Liver (tissue), 9 donors: ENCODE measurements around the gene ANO7. TPM values are rescaled to one million over a fixed set of nuclear protein-coding genes. Genes with fewer than 3 reads are reported as not detected.

Experiments used
- DNase-seq: peaks from one replicate; pipeline ENCODE4 v3.0.0-alpha.2; 2017; ENCODE audit warnings: low spot score
- H3K27ac ChIP-seq, 2 donors: one replicate each; pipeline ENCODE4 v1.7.0; 2013; ENCODE audit warnings: inconsistent platforms in 2 of 2, low read length in 2 of 2, control low read depth in 1 of 2, low read depth in 1 of 2, mild to moderate bottlenecking in 1 of 2
- H3K27me3 ChIP-seq, 4 donors: one replicate each; pipeline versions ENCODE4 v1.6.1 to v1.7.0; 2013; ENCODE audit warnings: low read length in 3 of 4, inconsistent platforms in 1 of 4, mild to moderate bottlenecking in 1 of 4, moderate library complexity in 1 of 4; ENCODE audit not compliant: control insufficient read depth in 4 of 4, insufficient read depth in 4 of 4
- H3K36me3 ChIP-seq, 4 donors: one replicate each; pipeline versions ENCODE4 v1.6.1 to v1.7.0; 2013; ENCODE audit warnings: low read length in 3 of 4, mild to moderate bottlenecking in 3 of 4, low read depth in 1 of 4, moderate library complexity in 1 of 4; ENCODE audit not compliant: control insufficient read depth in 4 of 4, insufficient read depth in 3 of 4
- H3K4me1 ChIP-seq, 4 donors: one replicate each; pipeline versions ENCODE4 v1.6.1 to v1.7.0; 2013; ENCODE audit warnings: low read length in 3 of 4, mild to moderate bottlenecking in 3 of 4, moderate library complexity in 1 of 4; ENCODE audit not compliant: control insufficient read depth in 4 of 4, insufficient read depth in 4 of 4
- H3K4me3 ChIP-seq, 3 donors: one replicate each; pipeline versions ENCODE4 v1.6.1 to v1.7.0; 2013; ENCODE audit warnings: low read length in 3 of 3, control low read depth in 1 of 3, low read depth in 1 of 3, mild to moderate bottlenecking in 1 of 3
- H3K9ac ChIP-seq, 2 donors: one replicate each; pipeline ENCODE4 v1.7.0; 2013; ENCODE audit warnings: low read length in 2 of 2, mild to moderate bottlenecking in 2 of 2, moderate library complexity in 2 of 2, control low read depth in 1 of 2, low read depth in 1 of 2
- H3K9me3 ChIP-seq, 4 donors: one replicate each; pipeline versions ENCODE4 v1.6.1 to v1.7.0; 2013; ENCODE audit warnings: low read length in 3 of 4; ENCODE audit not compliant: control insufficient read depth in 4 of 4
- EGR1 ChIP-seq, 2 donors: IDR thresholded peaks; 2 replicates each; pipeline ENCODE4 v1.6.1; 2016 to 2018; ENCODE audit warnings: antibody characterized with exemption in 2 of 2, low read depth in 2 of 2
- FOXA1 ChIP-seq: IDR thresholded peaks from 2 replicates; pipeline ENCODE4 v1.6.1; 2016; ENCODE audit warnings: antibody characterized with exemption
- FOXA2 ChIP-seq: IDR thresholded peaks from 2 replicates; pipeline ENCODE4 v1.6.1; 2016; ENCODE audit warnings: antibody characterized with exemption
- GABPA ChIP-seq, 2 donors: IDR thresholded peaks in 1 of 2; conservative IDR thresholded peaks in 1 of 2; 2 replicates each; pipeline ENCODE4 v1.6.1; 2016; ENCODE audit warnings: antibody characterized with exemption in 2 of 2, mild to moderate bottlenecking in 1 of 2, moderate library complexity in 1 of 2
- HNF4A ChIP-seq, 2 donors: conservative IDR thresholded peaks; 2 replicates each; pipeline ENCODE4 v1.6.1; 2016; ENCODE audit warnings: antibody characterized with exemption in 2 of 2, mild to moderate bottlenecking in 2 of 2
- HNF4G ChIP-seq: IDR thresholded peaks from 2 replicates; pipeline ENCODE4 v1.6.1; 2016; ENCODE audit warnings: antibody characterized with exemption
- JUND ChIP-seq, 2 donors: IDR thresholded peaks; 2 replicates each; pipeline ENCODE4 v1.6.1; 2016; ENCODE audit warnings: antibody characterized with exemption in 2 of 2
- NR2F2 ChIP-seq: IDR thresholded peaks from 2 replicates; pipeline ENCODE4 v1.6.1; 2016; ENCODE audit warnings: antibody characterized with exemption
- RAD21 ChIP-seq, 2 donors: IDR thresholded peaks; 2 replicates each; pipeline ENCODE4 v1.6.1; 2016; ENCODE audit warnings: antibody characterized with exemption in 2 of 2, mild to moderate bottlenecking in 2 of 2
- RXRA ChIP-seq, 2 donors: IDR thresholded peaks; 2 replicates each; pipeline ENCODE4 v1.6.1; 2017 to 2018; ENCODE audit warnings: antibody characterized with exemption in 2 of 2, mild to moderate bottlenecking in 1 of 2
- SP1 ChIP-seq: IDR thresholded peaks from 2 replicates; pipeline ENCODE4 v1.6.1; 2018; ENCODE audit warnings: antibody characterized with exemption, mild to moderate bottlenecking
- TAF1 ChIP-seq: conservative IDR thresholded peaks from 2 replicates; pipeline ENCODE4 v1.6.1; 2016; ENCODE audit warnings: antibody characterized with exemption, mild to moderate bottlenecking
- YY1 ChIP-seq: IDR thresholded peaks from 2 replicates; pipeline ENCODE4 v1.6.1; 2016; ENCODE audit warnings: antibody characterized with exemption, mild to moderate bottlenecking
- whole genome bisulfite sequencing: extraction: QIAGEN DNeasy Blood & Tissue Kit; methylation state at CpG from one replicate; pipeline ENCODE4 v1.1.7; 2013; 5-methylcytosine and 5-hydroxymethylcytosine counted together
- polyA plus RNA-seq, 2 donors: library from polyadenylated mRNA; stranded (reverse) in 1 of 2; unstranded in 1 of 2; fragments of 200-250 nt in 1 of 2; fragments of >200 nt in 1 of 2; fragmentation: Nextera tagmentation in 1 of 2; extraction: Ambion mirVana in 1 of 2; gene quantifications; one replicate each; pipeline versions ENCODE4 v1.2.1 to v1.2.3, GENCODE V29; 2013 to 2015
- total RNA-seq, 2 donors: library from RNA; depleted of rRNA; stranded (reverse); fragments of >200 nt; gene quantifications; one replicate each; pipeline ENCODE4 v1.2.3, GENCODE V29; 2014
- TF ChIP-seq, protein P1 (sequence below): IDR thresholded peaks from 2 replicates; pipeline ENCODE4 v1.6.1; 2016; ENCODE audit warnings: antibody characterized with exemption, mild to moderate bottlenecking
- TF ChIP-seq, protein P2 (sequence below): fragments of 150-350 bp; IDR thresholded peaks from 2 replicates; pipeline ENCODE4 v1.5.1; 2017; ENCODE audit warnings: improper control_type of control experiment, low read depth, low read length; ENCODE audit not compliant: missing input control
- TF ChIP-seq, protein P3 (sequence below): IDR thresholded peaks from 2 replicates; pipeline ENCODE4 v1.6.1; 2016; ENCODE audit warnings: antibody characterized with exemption
- TF ChIP-seq, protein P4 (sequence below): IDR thresholded peaks from 2 replicates; pipeline ENCODE4 v1.6.1; 2016; ENCODE audit warnings: antibody characterized with exemption
- TF ChIP-seq, protein P5 (sequence below): IDR thresholded peaks from 2 replicates; pipeline ENCODE4 v1.6.1; 2016; ENCODE audit warnings: antibody characterized with exemption
- donor health status: healthy.
- donor health status: healthy.
- donor health status: healthy.
- donor health status: healthy.
- donor health status: healthy.

Gene ANO7
- total and polyA plus RNA-seq, 4 donors, result 0.25 to 0.70 (median 0.45) TPM

DNA sequence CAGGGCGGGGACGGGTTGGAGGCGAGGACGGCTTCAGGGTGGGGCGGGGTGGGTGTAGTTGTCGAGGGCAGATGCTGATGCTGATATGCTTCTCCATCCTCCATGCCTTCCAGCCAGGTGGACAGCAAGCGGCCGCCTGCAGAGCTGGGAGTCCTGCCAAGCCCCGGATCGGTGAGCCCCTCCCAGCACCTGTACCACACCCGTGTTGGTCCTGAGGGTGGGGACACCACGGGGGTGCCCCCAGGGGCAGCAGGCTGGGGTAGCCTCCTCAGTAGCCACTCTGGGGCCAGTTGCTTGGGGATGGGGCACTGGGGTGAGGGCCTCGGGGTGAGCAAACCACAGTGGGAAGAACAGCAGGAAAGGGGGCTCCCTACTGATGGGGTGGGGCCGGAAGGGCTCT, 2.6 kb downstream of the ANO7 start:
- no peaks in the 10 kb centered on the region for H3K4me1 ChIP-seq
- no peak overlapping the region for H3K9ac ChIP-seq
- no peak overlapping the region for H3K27ac ChIP-seq
- TF ChIP-seq RXRA (IDR thresholded peaks at IDR 0.05), result no peak
- TF ChIP-seq YY1, result no peak
- TF ChIP-seq, protein P1, sequence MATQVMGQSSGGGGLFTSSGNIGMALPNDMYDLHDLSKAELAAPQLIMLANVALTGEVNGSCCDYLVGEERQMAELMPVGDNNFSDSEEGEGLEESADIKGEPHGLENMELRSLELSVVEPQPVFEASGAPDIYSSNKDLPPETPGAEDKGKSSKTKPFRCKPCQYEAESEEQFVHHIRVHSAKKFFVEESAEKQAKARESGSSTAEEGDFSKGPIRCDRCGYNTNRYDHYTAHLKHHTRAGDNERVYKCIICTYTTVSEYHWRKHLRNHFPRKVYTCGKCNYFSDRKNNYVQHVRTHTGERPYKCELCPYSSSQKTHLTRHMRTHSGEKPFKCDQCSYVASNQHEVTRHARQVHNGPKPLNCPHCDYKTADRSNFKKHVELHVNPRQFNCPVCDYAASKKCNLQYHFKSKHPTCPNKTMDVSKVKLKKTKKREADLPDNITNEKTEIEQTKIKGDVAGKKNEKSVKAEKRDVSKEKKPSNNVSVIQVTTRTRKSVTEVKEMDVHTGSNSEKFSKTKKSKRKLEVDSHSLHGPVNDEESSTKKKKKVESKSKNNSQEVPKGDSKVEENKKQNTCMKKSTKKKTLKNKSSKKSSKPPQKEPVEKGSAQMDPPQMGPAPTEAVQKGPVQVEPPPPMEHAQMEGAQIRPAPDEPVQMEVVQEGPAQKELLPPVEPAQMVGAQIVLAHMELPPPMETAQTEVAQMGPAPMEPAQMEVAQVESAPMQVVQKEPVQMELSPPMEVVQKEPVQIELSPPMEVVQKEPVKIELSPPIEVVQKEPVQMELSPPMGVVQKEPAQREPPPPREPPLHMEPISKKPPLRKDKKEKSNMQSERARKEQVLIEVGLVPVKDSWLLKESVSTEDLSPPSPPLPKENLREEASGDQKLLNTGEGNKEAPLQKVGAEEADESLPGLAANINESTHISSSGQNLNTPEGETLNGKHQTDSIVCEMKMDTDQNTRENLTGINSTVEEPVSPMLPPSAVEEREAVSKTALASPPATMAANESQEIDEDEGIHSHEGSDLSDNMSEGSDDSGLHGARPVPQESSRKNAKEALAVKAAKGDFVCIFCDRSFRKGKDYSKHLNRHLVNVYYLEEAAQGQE, result no peak
- no peak for TF ChIP-seq EGR1 (IDR thresholded peaks at IDR 0.05; ENCODE audit: low read depth in 2 of 2)
- no peak for TF ChIP-seq FOXA2
- TF ChIP-seq, protein P2, sequence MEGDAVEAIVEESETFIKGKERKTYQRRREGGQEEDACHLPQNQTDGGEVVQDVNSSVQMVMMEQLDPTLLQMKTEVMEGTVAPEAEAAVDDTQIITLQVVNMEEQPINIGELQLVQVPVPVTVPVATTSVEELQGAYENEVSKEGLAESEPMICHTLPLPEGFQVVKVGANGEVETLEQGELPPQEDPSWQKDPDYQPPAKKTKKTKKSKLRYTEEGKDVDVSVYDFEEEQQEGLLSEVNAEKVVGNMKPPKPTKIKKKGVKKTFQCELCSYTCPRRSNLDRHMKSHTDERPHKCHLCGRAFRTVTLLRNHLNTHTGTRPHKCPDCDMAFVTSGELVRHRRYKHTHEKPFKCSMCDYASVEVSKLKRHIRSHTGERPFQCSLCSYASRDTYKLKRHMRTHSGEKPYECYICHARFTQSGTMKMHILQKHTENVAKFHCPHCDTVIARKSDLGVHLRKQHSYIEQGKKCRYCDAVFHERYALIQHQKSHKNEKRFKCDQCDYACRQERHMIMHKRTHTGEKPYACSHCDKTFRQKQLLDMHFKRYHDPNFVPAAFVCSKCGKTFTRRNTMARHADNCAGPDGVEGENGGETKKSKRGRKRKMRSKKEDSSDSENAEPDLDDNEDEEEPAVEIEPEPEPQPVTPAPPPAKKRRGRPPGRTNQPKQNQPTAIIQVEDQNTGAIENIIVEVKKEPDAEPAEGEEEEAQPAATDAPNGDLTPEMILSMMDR, result no peak
- TF ChIP-seq SP1, result no peak
- TF ChIP-seq, protein P3, sequence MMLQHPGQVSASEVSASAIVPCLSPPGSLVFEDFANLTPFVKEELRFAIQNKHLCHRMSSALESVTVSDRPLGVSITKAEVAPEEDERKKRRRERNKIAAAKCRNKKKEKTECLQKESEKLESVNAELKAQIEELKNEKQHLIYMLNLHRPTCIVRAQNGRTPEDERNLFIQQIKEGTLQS, result no peak
- no peak for TF ChIP-seq JUND (IDR thresholded peaks at IDR 0.05)
- no peak for TF ChIP-seq TAF1
- no peak for TF ChIP-seq RAD21 (IDR thresholded peaks at IDR 0.05)
- no peak for TF ChIP-seq GABPA (IDR thresholded peaks at IDR 0.05 in 1 of 2, conservative IDR thresholded peaks at IDR 0.05 in 1 of 2)
- TF ChIP-seq, protein P4, sequence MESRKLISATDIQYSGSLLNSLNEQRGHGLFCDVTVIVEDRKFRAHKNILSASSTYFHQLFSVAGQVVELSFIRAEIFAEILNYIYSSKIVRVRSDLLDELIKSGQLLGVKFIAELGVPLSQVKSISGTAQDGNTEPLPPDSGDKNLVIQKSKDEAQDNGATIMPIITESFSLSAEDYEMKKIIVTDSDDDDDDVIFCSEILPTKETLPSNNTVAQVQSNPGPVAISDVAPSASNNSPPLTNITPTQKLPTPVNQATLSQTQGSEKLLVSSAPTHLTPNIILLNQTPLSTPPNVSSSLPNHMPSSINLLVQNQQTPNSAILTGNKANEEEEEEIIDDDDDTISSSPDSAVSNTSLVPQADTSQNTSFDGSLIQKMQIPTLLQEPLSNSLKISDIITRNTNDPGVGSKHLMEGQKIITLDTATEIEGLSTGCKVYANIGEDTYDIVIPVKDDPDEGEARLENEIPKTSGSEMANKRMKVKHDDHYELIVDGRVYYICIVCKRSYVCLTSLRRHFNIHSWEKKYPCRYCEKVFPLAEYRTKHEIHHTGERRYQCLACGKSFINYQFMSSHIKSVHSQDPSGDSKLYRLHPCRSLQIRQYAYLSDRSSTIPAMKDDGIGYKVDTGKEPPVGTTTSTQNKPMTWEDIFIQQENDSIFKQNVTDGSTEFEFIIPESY, result no peak
- no peak for TF ChIP-seq FOXA1
- TF ChIP-seq, protein P5, sequence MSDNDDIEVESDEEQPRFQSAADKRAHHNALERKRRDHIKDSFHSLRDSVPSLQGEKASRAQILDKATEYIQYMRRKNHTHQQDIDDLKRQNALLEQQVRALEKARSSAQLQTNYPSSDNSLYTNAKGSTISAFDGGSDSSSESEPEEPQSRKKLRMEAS, result no peak
- no peak for TF ChIP-seq HNF4A (conservative IDR thresholded peaks at IDR 0.05)
- no peak for TF ChIP-seq NR2F2
- TF ChIP-seq HNF4G, result no peak
- H3K36me3 ChIP-seq, result no peaks in the 10 kb centered on the region
- no peaks in the 10 kb centered on the region for H3K9me3 ChIP-seq
- H3K27me3 ChIP-seq, result no peaks in the 10 kb centered on the region
- 76% methylated on average over 14 of the region's 14 CpGs for WGBS
- DNase-seq, result no peak
- no peak overlapping the region for H3K4me3 ChIP-seq
